Ovary (tissue), 3 donors: ENCODE measurements around the gene UBAC1.

Experiments used
- POLR2A ChIP-seq: fragments of 450-650 bp; IDR thresholded peaks from one replicate; pipeline ENCODE4 v1.6.1; 2017; ENCODE audit warnings: antibody characterized with exemption, mild to moderate bottlenecking, moderate library complexity
- TF ChIP-seq, protein P1 (sequence below), 3 donors: fragments of 450-650 bp in 2 of 3; fragments of 200-600 bp in 1 of 3; IDR thresholded peaks; one replicate each; pipeline versions ENCODE4 v1.5.1 to v1.8.0; 2016 to 2022; ENCODE audit warnings: antibody characterized with exemption in 3 of 3, mild to moderate bottlenecking in 1 of 3
- donor health status: DM: no; HTN: no; CAD: no.

DNA sequence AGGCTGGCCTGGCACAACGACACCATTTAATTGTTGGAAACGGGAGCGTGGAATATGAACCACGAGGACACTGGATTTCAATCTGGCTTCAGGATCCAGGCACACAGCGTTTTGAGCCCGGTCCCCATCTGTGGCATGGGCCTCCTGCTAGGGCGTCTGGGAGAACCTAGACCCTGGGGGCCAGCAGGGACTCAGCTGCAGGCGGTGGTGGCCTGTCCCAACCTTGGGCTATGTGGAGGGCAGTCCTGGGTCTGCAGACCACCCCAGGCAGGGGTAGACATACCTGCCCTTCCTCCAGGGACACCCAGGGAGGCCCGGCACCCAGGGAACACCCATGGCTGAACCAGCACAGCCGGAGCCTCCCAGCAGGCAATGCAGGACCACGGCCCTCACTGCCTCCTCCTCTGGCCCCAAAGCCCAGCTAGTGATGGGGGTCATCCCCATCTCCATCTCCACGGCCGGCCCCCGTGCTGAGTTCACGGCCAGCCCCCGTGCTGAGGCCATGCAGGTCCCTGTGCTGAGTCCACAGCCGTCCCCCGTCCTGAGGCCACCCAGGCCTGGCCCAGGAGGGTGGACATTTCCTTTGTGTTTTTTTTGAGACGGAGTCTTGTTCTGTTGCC lies 18.5 kb upstream of the UBAC1 start:
- TF ChIP-seq, protein P1, sequence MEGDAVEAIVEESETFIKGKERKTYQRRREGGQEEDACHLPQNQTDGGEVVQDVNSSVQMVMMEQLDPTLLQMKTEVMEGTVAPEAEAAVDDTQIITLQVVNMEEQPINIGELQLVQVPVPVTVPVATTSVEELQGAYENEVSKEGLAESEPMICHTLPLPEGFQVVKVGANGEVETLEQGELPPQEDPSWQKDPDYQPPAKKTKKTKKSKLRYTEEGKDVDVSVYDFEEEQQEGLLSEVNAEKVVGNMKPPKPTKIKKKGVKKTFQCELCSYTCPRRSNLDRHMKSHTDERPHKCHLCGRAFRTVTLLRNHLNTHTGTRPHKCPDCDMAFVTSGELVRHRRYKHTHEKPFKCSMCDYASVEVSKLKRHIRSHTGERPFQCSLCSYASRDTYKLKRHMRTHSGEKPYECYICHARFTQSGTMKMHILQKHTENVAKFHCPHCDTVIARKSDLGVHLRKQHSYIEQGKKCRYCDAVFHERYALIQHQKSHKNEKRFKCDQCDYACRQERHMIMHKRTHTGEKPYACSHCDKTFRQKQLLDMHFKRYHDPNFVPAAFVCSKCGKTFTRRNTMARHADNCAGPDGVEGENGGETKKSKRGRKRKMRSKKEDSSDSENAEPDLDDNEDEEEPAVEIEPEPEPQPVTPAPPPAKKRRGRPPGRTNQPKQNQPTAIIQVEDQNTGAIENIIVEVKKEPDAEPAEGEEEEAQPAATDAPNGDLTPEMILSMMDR (IDR thresholded peaks at IDR 0.05) = no peak
- no peak for TF ChIP-seq POLR2A
